ENCODE data around the gene RIGI. TPM values are rescaled to one million over a fixed set of nuclear protein-coding genes. Genes with fewer than 3 reads are reported as not detected.

RIGI gene
- polyA plus RNA-seq, 1 donor: 13.1 TPM

GRCh38 chr9:32501868-32502267 is 24.1 kb downstream of the RIGI start:
- DNase-seq: no peak
- Histone ChIP-seq H3K36me3 (ENCODE audit: control insufficient read depth, insufficient read depth, low read length) (peaks cover 13% of the 10 kb centered on the region), H3K9me3 (ENCODE audit: control insufficient read depth, low read depth, low read length) (no peaks in the 10 kb centered on the region), H3K27me3 (ENCODE audit: control insufficient read depth, insufficient read depth, low read length) (no peaks in the 10 kb centered on the region), H3K4me1 (ENCODE audit: control insufficient read depth, insufficient read depth, low read length) (no peaks in the 10 kb centered on the region), H3K27ac (ENCODE audit: low read length) (no peak overlapping the region), H3K4me3 (ENCODE audit: low read length) (no peak overlapping the region)
- 100% methylated on average over 1 of the region's 1 CpG for WGBS (ENCODE audit: insufficient coverage, low lambda C conversion rate)

- no peaks in the 10 kb centered on the region for H3K27me3 ChIP-seq (ENCODE audit: control insufficient read depth, insufficient read depth, low read length)
- H3K36me3 ChIP-seq (ENCODE audit: control insufficient read depth, insufficient read depth, low read length): peaks cover 15% of the 10 kb centered on the region
- no peaks in the 10 kb centered on the region for H3K9me3 ChIP-seq (ENCODE audit: control insufficient read depth, low read depth, low read length)
- no peak for DNase-seq
- no peaks in the 10 kb centered on the region for H3K4me1 ChIP-seq (ENCODE audit: control insufficient read depth, insufficient read depth, low read length)
- no peak overlapping the region for H3K27ac ChIP-seq (ENCODE audit: low read length)
- 100% methylated on average over 1 of the region's 2 CpGs for WGBS (ENCODE audit: insufficient coverage, low lambda C conversion rate)
- no peak overlapping the region for H3K4me3 ChIP-seq (ENCODE audit: low read length)
These were observed 25.2 kb downstream of the RIGI start for GRCh38 chr9:32500768-32501167.

GRCh38 chr9:32497921-32498320 is 28.1 kb downstream of the RIGI start:
- Histone ChIP-seq H3K36me3 (ENCODE audit: control insufficient read depth, insufficient read depth, low read length) (peaks cover 15% of the 10 kb centered on the region), H3K9me3 (ENCODE audit: control insufficient read depth, low read depth, low read length) (no peaks in the 10 kb centered on the region), H3K27me3 (ENCODE audit: control insufficient read depth, insufficient read depth, low read length) (no peaks in the 10 kb centered on the region), H3K4me3 (ENCODE audit: low read length) (no peak overlapping the region), H3K27ac (ENCODE audit: low read length) (no peak overlapping the region), H3K4me1 (ENCODE audit: control insufficient read depth, insufficient read depth, low read length) (no peaks in the 10 kb centered on the region)
- no peak for DNase-seq

- Histone ChIP-seq H3K27me3 (ENCODE audit: control insufficient read depth, insufficient read depth, low read length) (no peaks in the 10 kb centered on the region), H3K4me3 (ENCODE audit: low read length) (no peak overlapping the region), H3K9me3 (ENCODE audit: control insufficient read depth, low read depth, low read length) (no peaks in the 10 kb centered on the region), H3K27ac (ENCODE audit: low read length) (no peak overlapping the region), H3K4me1 (ENCODE audit: control insufficient read depth, insufficient read depth, low read length) (no peaks in the 10 kb centered on the region), H3K36me3 (ENCODE audit: control insufficient read depth, insufficient read depth, low read length) (peaks cover 27% of the 10 kb centered on the region)
- 100% methylated on average over 1 of the region's 3 CpGs for WGBS (ENCODE audit: insufficient coverage, low lambda C conversion rate)
- no peak for DNase-seq
These were observed 35.4 kb downstream of the RIGI start for GRCh38 chr9:32490601-32491000.

GRCh38 chr9:32487981-32488380 is 38.0 kb downstream of the RIGI start:
- Histone ChIP-seq H3K4me3 (ENCODE audit: low read length) (no peak overlapping the region), H3K9me3 (ENCODE audit: control insufficient read depth, low read depth, low read length) (no peaks in the 10 kb centered on the region), H3K4me1 (ENCODE audit: control insufficient read depth, insufficient read depth, low read length) (no peaks in the 10 kb centered on the region), H3K27ac (ENCODE audit: low read length) (no peak overlapping the region), H3K36me3 (ENCODE audit: control insufficient read depth, insufficient read depth, low read length) (peaks cover 43% of the 10 kb centered on the region), H3K27me3 (ENCODE audit: control insufficient read depth, insufficient read depth, low read length) (no peaks in the 10 kb centered on the region)
- no peak for DNase-seq
- WGBS (ENCODE audit: insufficient coverage, low lambda C conversion rate): 100% methylated on average over 1 of the region's 3 CpGs

GRCh38 chr9:32486839-32487562 is 39.0 kb downstream of the RIGI start:
- WGBS (ENCODE audit: insufficient coverage, low lambda C conversion rate): no CpG with 5 or more reads among the region's 2 CpGs
- H3K4me3 ChIP-seq (ENCODE audit: low read length): no peak overlapping the region
- H3K9me3 ChIP-seq (ENCODE audit: control insufficient read depth, low read depth, low read length): no peaks in the 10 kb centered on the region
- H3K4me1 ChIP-seq (ENCODE audit: control insufficient read depth, insufficient read depth, low read length): no peaks in the 10 kb centered on the region
- H3K36me3 ChIP-seq (ENCODE audit: control insufficient read depth, insufficient read depth, low read length): peaks cover 43% of the 10 kb centered on the region
- DNase-seq: peak in 1 of 2 donors; percentile 8
- H3K27me3 ChIP-seq (ENCODE audit: control insufficient read depth, insufficient read depth, low read length): no peaks in the 10 kb centered on the region
- H3K27ac ChIP-seq (ENCODE audit: low read length): no peak overlapping the region

- 95% methylated on average over 2 of the region's 4 CpGs for WGBS (ENCODE audit: insufficient coverage, low lambda C conversion rate)
- no peaks in the 10 kb centered on the region for H3K4me1 ChIP-seq (ENCODE audit: control insufficient read depth, insufficient read depth, low read length)
- H3K4me3 ChIP-seq (ENCODE audit: low read length): no peak overlapping the region
- no peaks in the 10 kb centered on the region for H3K9me3 ChIP-seq (ENCODE audit: control insufficient read depth, low read depth, low read length)
- peaks cover 50% of the 10 kb centered on the region for H3K36me3 ChIP-seq (ENCODE audit: control insufficient read depth, insufficient read depth, low read length)
- no peaks in the 10 kb centered on the region for H3K27me3 ChIP-seq (ENCODE audit: control insufficient read depth, insufficient read depth, low read length)
- no peak for DNase-seq
- H3K27ac ChIP-seq (ENCODE audit: low read length): no peak overlapping the region
These were observed 42.7 kb downstream of the RIGI start for GRCh38 chr9:32483343-32483742.

Other genes with a start within 250 kb of the RIGI start
- 94.0 TPM for gene ACO1, start 141.6 kb downstream of the RIGI start, polyA plus RNA-seq
- gene SMIM27, start 26.1 kb upstream of the RIGI start, polyA plus RNA-seq: 14.6 TPM
- 20.3 TPM for gene TOPORS, start 26.4 kb upstream of the RIGI start, polyA plus RNA-seq
- 63.3 TPM for gene NDUFB6, start 47.0 kb upstream of the RIGI start, polyA plus RNA-seq
- 0.03 TPM for gene TAF1L, start 109.5 kb upstream of the RIGI start, polyA plus RNA-seq

All from large intestine (tissue), 3 donors.